Esophagus muscularis mucosa (tissue), 4 donors: Measurements from ENCODE around the gene NELL1. TPM values are rescaled to one million over a fixed set of nuclear protein-coding genes. Genes with fewer than 3 reads are reported as not detected.

Experiments
- DNase-seq: peaks from one replicate; pipeline ENCODE4 v3.0.0-alpha.2; 2017; ENCODE audit errors: extremely low spot score
- H3K27ac ChIP-seq, 4 donors: fragments of 200-600 bp; sonication (generic); replicated peaks in 1 of 4; 1 replicate in 3 of 4; 2 replicates in 1 of 4; pipeline ENCODE4 v1.5.1; 2016 to 2019; ENCODE audit warnings: mild to moderate bottlenecking in 1 of 4
- H3K27me3 ChIP-seq, 4 donors: fragments of 200-600 bp; sonication (generic); one replicate each; pipeline versions ENCODE4 v1.5.1 to v1.6.0; 2016 to 2019
- H3K36me3 ChIP-seq, 4 donors: fragments of 200-600 bp; sonication (generic); one replicate each; pipeline ENCODE4 v1.5.1; 2016 to 2019
- H3K4me1 ChIP-seq, 4 donors: fragments of 200-600 bp; sonication (generic); one replicate each; pipeline ENCODE4 v1.5.1; 2016 to 2019
- H3K4me3 ChIP-seq, 4 donors: fragments of 200-600 bp; sonication (generic); 1 replicate in 2 of 4; 2 replicates in 2 of 4; pipeline ENCODE4 v1.5.1; 2016 to 2019; ENCODE audit warnings: mild to moderate bottlenecking in 4 of 4, moderate library complexity in 1 of 4
- H3K9me3 ChIP-seq, 4 donors: fragments of 200-600 bp; sonication (generic); 1 replicate in 3 of 4; 2 replicates in 1 of 4; pipeline ENCODE4 v1.5.1; 2016 to 2019
- CTCF ChIP-seq, 3 experiments: fragments of 200-600 bp in 2 of 3; fragments of 450-650 bp in 1 of 3; sonication (generic) in 2 of 3; IDR thresholded peaks; one replicate each; pipeline ENCODE4 v1.5.1; 2017 to 2019; ENCODE audit warnings: antibody characterized with exemption in 3 of 3, mild to moderate bottlenecking in 2 of 3, moderate library complexity in 1 of 3
- EP300 ChIP-seq: sonication (generic); formaldehyde crosslinking; IDR thresholded peaks from one replicate; pipeline ENCODE4 v1.6.1; 2017; ENCODE audit warnings: antibody characterized with exemption
- POLR2A ChIP-seq: fragments of 450-650 bp; IDR thresholded peaks from one replicate; pipeline ENCODE4 v1.6.1; 2017; ENCODE audit warnings: antibody characterized with exemption, moderate library complexity, mild to moderate bottlenecking, low read depth
- POLR2AphosphoS5 ChIP-seq, 2 donors: sonication (generic); formaldehyde crosslinking; IDR thresholded peaks; one replicate each; pipeline ENCODE4 v1.6.1; 2017; ENCODE audit warnings: antibody characterized with exemption in 2 of 2
- WGBS: methylation state at CpG from one replicate; pipeline ENCODE4 v1.1.5; 2018; 5-methylcytosine and 5-hydroxymethylcytosine counted together
- intact Hi-C: fragments of 100-400 bp; cut with DNase I; formaldehyde crosslinking; loops from one replicate; pipeline ENCODE4 v1.15.1; 2023
- total RNA-seq, 4 donors: library from RNA; depleted of rRNA; stranded (reverse); fragments of >200 nt; gene quantifications; one replicate each; pipeline versions ENCODE4 v1.1.0 to v1.2.1, GENCODE V29; 2016

Gene NELL1
- total RNA-seq, 4 donors from 2014 or later, result 0.65 to 2.7 (median 0.90) TPM

- Histone ChIP-seq H3K27ac (no peak overlapping the region), H3K4me1 (no peaks in the 10 kb centered on the region), H3K9me3 (peaks cover 0 to 8% (median 0%) of the 10 kb centered on the region in 4 donors), H3K4me3 (no peak overlapping the region), H3K36me3 (no peaks in the 10 kb centered on the region), H3K27me3 (no peaks in the 10 kb centered on the region)
- intact Hi-C loops, result no loop called here
- WGBS, result 80% methylated on average over 2 of the region's 2 CpGs
- no peak for TF ChIP-seq EP300
- no peak for TF ChIP-seq CTCF (IDR thresholded peaks at IDR 0.05)
- TF ChIP-seq POLR2A, result no peak
- TF ChIP-seq POLR2AphosphoS5 (IDR thresholded peaks at IDR 0.05), result no peak
- DNase-seq, result no peak
These were observed 390.5 kb downstream of the NELL1 start for GRCh38 chr11:21059879-21060278.

- Histone ChIP-seq H3K36me3 (no peaks in the 10 kb centered on the region), H3K27me3 (no peaks in the 10 kb centered on the region), H3K4me3 (peak overlapping the region in 3 of 4 donors; percentile 24 to 43 (median 27)), H3K9me3 (peaks cover 0 to 8% (median 0%) of the 10 kb centered on the region in 4 donors), H3K4me1 (no peaks in the 10 kb centered on the region), H3K27ac (no peak overlapping the region)
- TF ChIP-seq POLR2AphosphoS5 (IDR thresholded peaks at IDR 0.05) (no peak), CTCF (IDR thresholded peaks at IDR 0.05) (no peak), EP300 (no peak), POLR2A (no peak)
- no peak for DNase-seq
- 68% methylated on average over 2 of the region's 2 CpGs for WGBS
- intact Hi-C loops, result no loop called here
These were observed 396.6 kb downstream of the NELL1 start for GRCh38 chr11:21066030-21066429.

GRCh38 chr11:21068886-21069285 is 399.5 kb downstream of the NELL1 start:
- Histone ChIP-seq H3K27ac (no peak overlapping the region), H3K4me3 (no peak overlapping the region), H3K9me3 (no peaks in the 10 kb centered on the region), H3K27me3 (no peaks in the 10 kb centered on the region), H3K4me1 (no peaks in the 10 kb centered on the region), H3K36me3 (no peaks in the 10 kb centered on the region)
- 66% methylated on average over 3 of the region's 3 CpGs for WGBS
- TF ChIP-seq CTCF (IDR thresholded peaks at IDR 0.05), result no peak
- no peak for TF ChIP-seq POLR2A
- TF ChIP-seq EP300, result no peak
- TF ChIP-seq POLR2AphosphoS5 (IDR thresholded peaks at IDR 0.05), result no peak
- intact Hi-C loops, result no loop called here
- no peak for DNase-seq

- H3K4me3 ChIP-seq, result no peak overlapping the region
- 67% methylated on average over 5 of the region's 5 CpGs for WGBS
These were observed 400.5 kb downstream of the NELL1 start for GRCh38 chr11:21069909-21070308.

More at GRCh38 chr11:21069909-21070308, 400.5 kb downstream of the NELL1 start:
- intact Hi-C loops, result no loop called here
- Histone ChIP-seq H3K4me1 (no peaks in the 10 kb centered on the region), H3K27me3 (no peaks in the 10 kb centered on the region), H3K9me3 (no peaks in the 10 kb centered on the region), H3K27ac (no peak overlapping the region), H3K36me3 (no peaks in the 10 kb centered on the region)
- no peak for DNase-seq
- TF ChIP-seq POLR2A, result no peak
- no peak for TF ChIP-seq POLR2AphosphoS5 (IDR thresholded peaks at IDR 0.05)
- TF ChIP-seq CTCF (IDR thresholded peaks at IDR 0.05), result no peak
- TF ChIP-seq EP300, result no peak
